Osteocyte (in vitro differentiated cells): ENCODE data around the gene DBN1. TPM values are rescaled to one million over a fixed set of nuclear protein-coding genes. Genes with fewer than 3 reads are reported as not detected.

Source experiments
- DNase-seq: peaks from one replicate; pipeline ENCODE4 v3.0.0; 2021; ENCODE audit warnings: mixed read lengths; ENCODE audit not compliant: unreplicated experiment; ENCODE audit errors: extremely low spot score
- H3K27ac Mint-ChIP-seq: one replicate; pipeline ENCODE4 v1.8.0; 2021; ENCODE audit warnings: mild to moderate bottlenecking, mixed read lengths; ENCODE audit not compliant: unreplicated experiment
- H3K27me3 Mint-ChIP-seq: one replicate; pipeline ENCODE4 v1.8.0; 2021; ENCODE audit warnings: mixed read lengths; ENCODE audit not compliant: unreplicated experiment
- H3K36me3 Mint-ChIP-seq: one replicate; pipeline ENCODE4 v1.8.0; 2021; ENCODE audit warnings: mixed read lengths; ENCODE audit not compliant: unreplicated experiment
- H3K4me1 Mint-ChIP-seq: one replicate; pipeline ENCODE4 v1.8.0; 2021; ENCODE audit warnings: mixed read lengths; ENCODE audit not compliant: unreplicated experiment
- H3K4me3 Mint-ChIP-seq: one replicate; pipeline ENCODE4 v1.8.0; 2021; ENCODE audit warnings: mild to moderate bottlenecking, moderate library complexity, mixed read lengths; ENCODE audit not compliant: unreplicated experiment
- H3K9me3 Mint-ChIP-seq: one replicate; pipeline ENCODE4 v1.8.0; 2021; ENCODE audit warnings: mixed read lengths; ENCODE audit not compliant: unreplicated experiment
- CTCF ChIP-seq: fragments of 200-600 bp; sonication (generic); IDR thresholded peaks from 2 replicates; pipeline ENCODE4 v1.5.0; 2021; ENCODE audit warnings: antibody characterized with exemption, mild to moderate bottlenecking, moderate library complexity
- total RNA-seq: library from RNA; stranded (reverse); gene quantifications from 2 replicates; pipeline ENCODE4 v1.2.1, GENCODE V29; 2021

The DBN1 gene
- total RNA-seq, 1 donor from 2014 or later: 248 TPM

- no peaks in the 10 kb centered on the region for H3K27me3 Mint-ChIP-seq
- H3K36me3 Mint-ChIP-seq: peaks cover 4% of the 10 kb centered on the region
- no peaks in the 10 kb centered on the region for H3K9me3 Mint-ChIP-seq
- H3K27ac Mint-ChIP-seq: peak overlapping the region; percentile 70
- no peak for TF ChIP-seq CTCF
- H3K4me3 Mint-ChIP-seq: peak overlapping the region; percentile 67
- H3K4me1 Mint-ChIP-seq: peaks cover 17% of the 10 kb centered on the region
- DNase-seq: no peak
Measured at GRCh38 chr5:177453852-177454396, 19.5 kb downstream of the DBN1 start.

GRCh38 chr5:177452688-177453638, 20.5 kb downstream of the DBN1 start:
- Mint-ChIP-seq H3K36me3 (peaks cover 4% of the 10 kb centered on the region), H3K4me1 (peaks cover 24% of the 10 kb centered on the region), H3K27ac (no peak overlapping the region), H3K27me3 (no peaks in the 10 kb centered on the region), H3K4me3 (no peak overlapping the region), H3K9me3 (no peaks in the 10 kb centered on the region)
- no peak for TF ChIP-seq CTCF
- no peak for DNase-seq

DNA sequence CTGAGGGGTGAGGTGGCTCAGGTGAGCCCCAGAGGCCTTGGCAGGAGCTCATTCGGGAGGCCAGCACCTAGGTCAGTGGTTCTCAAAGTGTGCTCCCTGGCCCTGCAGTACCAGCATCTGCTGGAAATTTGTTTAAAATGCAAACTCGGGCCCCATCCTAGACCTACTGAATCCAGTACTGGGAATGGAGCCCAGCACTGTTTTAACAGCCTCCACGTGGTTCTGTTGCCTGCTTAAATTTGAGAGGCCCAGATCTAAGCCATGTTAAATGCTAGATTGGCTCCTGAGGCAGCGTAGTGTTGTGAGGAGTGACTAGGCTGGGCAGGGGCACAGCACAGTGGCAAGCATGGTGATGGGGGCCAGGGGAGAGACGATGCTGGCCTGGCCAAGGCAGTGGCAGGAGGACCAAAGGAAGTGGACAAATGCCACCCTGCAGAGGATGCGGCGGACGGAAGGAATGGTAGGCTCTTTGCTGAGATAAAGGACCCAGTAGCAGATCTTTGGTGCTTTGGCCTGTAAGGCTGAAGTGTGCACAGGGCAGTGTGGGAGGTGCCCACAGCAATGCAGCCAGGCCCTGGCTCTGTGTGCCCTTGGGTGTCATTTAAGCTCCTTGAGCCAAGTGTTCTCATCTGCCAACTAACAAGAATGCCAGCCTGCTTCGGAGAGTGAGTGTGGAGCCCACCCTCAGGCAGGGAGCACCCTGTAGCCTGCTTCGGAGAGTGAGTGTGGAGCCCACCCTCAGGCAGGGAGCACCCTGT, 22.6 kb downstream of the DBN1 start:
- no peak for TF ChIP-seq CTCF
- Mint-ChIP-seq H3K9me3 (no peaks in the 10 kb centered on the region), H3K4me1 (peaks cover 20% of the 10 kb centered on the region), H3K27me3 (no peaks in the 10 kb centered on the region), H3K27ac (no peak overlapping the region), H3K36me3 (no peaks in the 10 kb centered on the region), H3K4me3 (no peak overlapping the region)
- DNase-seq: no peak

- H3K9me3 Mint-ChIP-seq: no peaks in the 10 kb centered on the region
- no peaks in the 10 kb centered on the region for H3K27me3 Mint-ChIP-seq
- no peak for DNase-seq
- H3K27ac Mint-ChIP-seq: no peak overlapping the region
- TF ChIP-seq CTCF: no peak
- H3K36me3 Mint-ChIP-seq: no peaks in the 10 kb centered on the region
- H3K4me1 Mint-ChIP-seq: peaks cover 24% of the 10 kb centered on the region
- H3K4me3 Mint-ChIP-seq: no peak overlapping the region
Measured at GRCh38 chr5:177449140-177450061, 24.0 kb downstream of the DBN1 start.
